IMR-90 (cell line): ENCODE results near the gene PIEZO2. TPM values are rescaled to one million over a fixed set of nuclear protein-coding genes. Genes with fewer than 3 reads are reported as not detected.

Experiments used
- ATAC-seq: fragments of 200-7000 bp; cut with Tn5 transposase; 2 replicates; pipeline ENCODE4 v1.9.1; 2020; ENCODE audit warnings: low read depth, mild to moderate bottlenecking, moderate library complexity
- BruUV-seq: library from RNA; stranded (reverse); fragments of 400-500 nt; replicated peaks from 2 replicates; lab custom pipeline; 2021; lab: Mats Ljungman, UMichigan
- CTCF ChIA-PET: fragments of 300-600 bp; formaldehyde crosslinking; extraction: SDS; loops from one replicate; lab custom pipeline; 2021; ENCODE audit warnings: antibody characterized with exemption; lab: Yijun Ruan, JAX
- POLR2A ChIA-PET: fragments of 300-600 bp; sonication (Branson Sonifier 250); formaldehyde crosslinking; loops from one replicate; lab custom pipeline; 2022; ENCODE audit warnings: antibody characterized with exemption; ENCODE audit not compliant: unreplicated experiment; lab: Charles Lee
- DNase-seq: peaks from one replicate; pipeline ENCODE4 v3.0.0; 2013
- H2AFZ ChIP-seq: replicated peaks from 2 replicates; pipeline ENCODE3; 2013; ENCODE audit warnings: low read length, mild to moderate bottlenecking; ENCODE audit not compliant: poor library complexity
- H2AK5ac ChIP-seq: 2 replicates; pipeline ENCODE4 v1.6.1; 2013; ENCODE audit warnings: low read depth, low read length, inconsistent platforms
- H2AK9ac ChIP-seq: replicated peaks from 2 replicates; pipeline ENCODE3; 2013; ENCODE audit warnings: mild to moderate bottlenecking, low read depth, low read length, moderate library complexity; ENCODE audit not compliant: poor library complexity
- H2BK120ac ChIP-seq: 2 replicates; pipeline ENCODE4 v1.6.1; 2013; ENCODE audit warnings: low read depth, low read length, inconsistent platforms
- H2BK15ac ChIP-seq: 3 replicates; pipeline ENCODE4 v1.6.1; 2013; ENCODE audit warnings: low read depth, low read length, inconsistent platforms
- H2BK20ac ChIP-seq: 2 replicates; pipeline ENCODE4 v1.6.1; 2013; ENCODE audit warnings: low read depth, mild to moderate bottlenecking, inconsistent platforms, low read length, moderate library complexity
- H2BK5ac ChIP-seq: 2 replicates; pipeline ENCODE4 v1.6.1; 2013; ENCODE audit warnings: mild to moderate bottlenecking, low read depth, low read length, inconsistent platforms; ENCODE audit not compliant: poor library complexity, severe bottlenecking
- H3K14ac ChIP-seq: replicated peaks from 2 replicates; pipeline ENCODE4 v1.6.1; 2013; ENCODE audit warnings: low read depth, low read length, inconsistent platforms
- H3K18ac ChIP-seq: 2 replicates; pipeline ENCODE4 v1.6.1; 2013; ENCODE audit warnings: low read depth, low read length, control low read depth
- H3K23ac ChIP-seq: 2 replicates; pipeline ENCODE4 v1.6.1; 2013; ENCODE audit warnings: low read depth, low read length, inconsistent platforms
- H3K27ac ChIP-seq: 2 replicates; pipeline ENCODE4 v1.5.1; 2013; ENCODE audit warnings: mild to moderate bottlenecking, control low read depth, low read length; ENCODE audit not compliant: insufficient read depth
- H3K27me3 ChIP-seq: 2 replicates; pipeline ENCODE4 v1.6.1; 2013; ENCODE audit warnings: low read length; ENCODE audit not compliant: control insufficient read depth, insufficient read depth
- H3K36me3 ChIP-seq: 2 replicates; pipeline ENCODE4 v1.6.1; 2013; ENCODE audit warnings: low read length, mixed read lengths; ENCODE audit not compliant: control insufficient read depth, insufficient read depth
- H3K4ac ChIP-seq: 2 replicates; pipeline ENCODE4 v1.6.1; 2013; ENCODE audit warnings: low read depth, low read length, inconsistent platforms
- H3K4me1 ChIP-seq: 2 replicates; pipeline ENCODE4 v1.6.1; 2013; ENCODE audit warnings: low read length, mixed read lengths; ENCODE audit not compliant: control insufficient read depth, insufficient read depth
- H3K4me2 ChIP-seq: 2 replicates; pipeline ENCODE4 v1.6.1; 2013; ENCODE audit warnings: low read depth, mild to moderate bottlenecking, control low read depth, low read length, moderate library complexity
- H3K4me3 ChIP-seq: 2 replicates; pipeline ENCODE4 v1.5.1; 2013; ENCODE audit warnings: low read depth, mild to moderate bottlenecking, control low read depth, low read length, moderate library complexity; ENCODE audit not compliant: insufficient read depth
- H3K56ac ChIP-seq: 2 replicates; pipeline ENCODE4 v1.6.1; 2013; ENCODE audit warnings: low read length, inconsistent platforms; ENCODE audit not compliant: insufficient read depth; ENCODE audit errors: extremely low read depth
- H3K79me1 ChIP-seq, 2 experiments: 2 replicates each; pipeline ENCODE4 v1.6.1; 2013; ENCODE audit warnings: low read length in 2 of 2, inconsistent platforms in 1 of 2, low read depth in 1 of 2
- H3K9ac ChIP-seq: 2 replicates; pipeline ENCODE4 v1.6.1; 2013; ENCODE audit warnings: low read depth, low read length, control low read depth
- H3K9me1 ChIP-seq: 2 replicates; pipeline ENCODE4 v1.6.1; 2013; ENCODE audit warnings: low read length, inconsistent platforms; ENCODE audit not compliant: insufficient read depth
- H3K9me3 ChIP-seq: 2 replicates; pipeline ENCODE4 v1.6.1; 2013; ENCODE audit warnings: low read length; ENCODE audit not compliant: control insufficient read depth, insufficient read depth
- H4K20me1 ChIP-seq: 2 replicates; pipeline ENCODE4 v1.6.1; 2013; ENCODE audit warnings: low read length, inconsistent platforms; ENCODE audit not compliant: insufficient read depth
- H4K5ac ChIP-seq: 2 replicates; pipeline ENCODE4 v1.6.1; 2013; ENCODE audit warnings: mild to moderate bottlenecking, low read depth, low read length, control low read depth
- H4K8ac ChIP-seq, 2 experiments: 2 replicates each; pipeline ENCODE4 v1.6.1; 2013; ENCODE audit warnings: low read depth in 2 of 2, low read length in 2 of 2, control low read depth in 1 of 2, inconsistent platforms in 1 of 2
- H4K91ac ChIP-seq: 2 replicates; pipeline ENCODE4 v1.6.1; 2013; ENCODE audit warnings: low read depth, low read length, inconsistent platforms; ENCODE audit not compliant: insufficient read depth
- BHLHE40 ChIP-seq: fragments of 150-350 bp; IDR thresholded peaks from 2 replicates; pipeline ENCODE4 v1.6.1; 2016; ENCODE audit warnings: mild to moderate bottlenecking, low read depth, low read length
- CEBPB ChIP-seq: IDR thresholded peaks from 2 replicates; pipeline ENCODE4 v1.6.1; 2012; ENCODE audit warnings: low read depth, low read length, improper control_type of control experiment
- CHD1 ChIP-seq: IDR thresholded peaks from 2 replicates; pipeline ENCODE4 v1.6.1; 2012; ENCODE audit warnings: low read depth, low read length, improper control_type of control experiment
- ELK1 ChIP-seq: fragments of 150-350 bp; IDR thresholded peaks from 2 replicates; pipeline ENCODE4 v1.6.1; 2016; ENCODE audit warnings: low read depth, mild to moderate bottlenecking, low read length, moderate library complexity, borderline replicate concordance
- FOS ChIP-seq: fragments of 150-350 bp; IDR thresholded peaks from 2 replicates; pipeline ENCODE4 v1.6.1; 2016; ENCODE audit warnings: low read depth, low read length
- MAFK ChIP-seq: IDR thresholded peaks from 2 replicates; pipeline ENCODE4 v1.6.1; 2012; ENCODE audit warnings: low read depth, low read length, improper control_type of control experiment
- MAZ ChIP-seq: IDR thresholded peaks from 2 replicates; pipeline ENCODE4 v1.6.1; 2012; ENCODE audit warnings: low read depth, mild to moderate bottlenecking, low read length, improper control_type of control experiment, moderate library complexity, borderline replicate concordance
- MXI1 ChIP-seq: IDR thresholded peaks from 2 replicates; pipeline ENCODE4 v1.6.1; 2012; ENCODE audit warnings: low read depth, mild to moderate bottlenecking, low read length, moderate library complexity, borderline replicate concordance
- NFE2L2 ChIP-seq: fragments of 150-350 bp; IDR thresholded peaks from 2 replicates; pipeline ENCODE4 v1.6.1; 2016; ENCODE audit warnings: low read depth, mild to moderate bottlenecking, low read length
- POLR2A ChIP-seq: IDR thresholded peaks from 2 replicates; pipeline ENCODE4 v1.6.1; 2012; ENCODE audit warnings: mild to moderate bottlenecking, low read depth, low read length
- RAD21 ChIP-seq: IDR thresholded peaks from 2 replicates; pipeline ENCODE4 v1.6.1; 2012; ENCODE audit warnings: low read length, improper control_type of control experiment
- RCOR1 ChIP-seq: IDR thresholded peaks from 2 replicates; pipeline ENCODE4 v1.6.1; 2012; ENCODE audit warnings: mild to moderate bottlenecking, low read length, improper control_type of control experiment; ENCODE audit not compliant: insufficient replicate concordance
- RFX5 ChIP-seq: IDR thresholded peaks from 2 replicates; pipeline ENCODE4 v1.8.0; 2012; ENCODE audit warnings: low read depth, mild to moderate bottlenecking, low read length, moderate library complexity
- SMC3 ChIP-seq: fragments of 150-350 bp; IDR thresholded peaks from 2 replicates; pipeline ENCODE4 v1.6.1; 2016; ENCODE audit warnings: low read depth, mild to moderate bottlenecking, antibody characterized with exemption, low read length, moderate library complexity
- USF2 ChIP-seq: fragments of 150-350 bp; IDR thresholded peaks from 2 replicates; pipeline ENCODE4 v1.6.1; 2017; ENCODE audit warnings: mild to moderate bottlenecking, antibody characterized with exemption, low read length, low read depth
- WGBS, 2 experiments: methylation state at CpG; one replicate each; pipeline versions ENCODE4 v1.1.5 to v1.1.7; 2013; ENCODE audit warnings: missing lambda C conversion rate in 2 of 2; ENCODE audit not compliant: insufficient read length in 1 of 2; ENCODE audit errors: extremely low coverage in 2 of 2; 5-methylcytosine and 5-hydroxymethylcytosine counted together
- dilution Hi-C: fragments of 300-500 bp; cut with HindIII; formaldehyde crosslinking; loops from one replicate; pipeline ENCODE4 v1.14.3; 2018; ENCODE audit warnings: low sequenced_read_pairs; ENCODE audit not compliant: unreplicated experiment
- in situ Hi-C: fragments of 300-500 bp; cut with MboI; formaldehyde crosslinking; loops from 3 replicates; pipeline ENCODE4 v1.14.3; 2019; ENCODE audit warnings: low sequenced_read_pairs, inconsistent platforms, mixed read lengths
- intact Hi-C: fragments of 100-400 bp; cut with micrococcal nuclease; formaldehyde crosslinking; loops from 2 replicates; pipeline ENCODE4 v1.10.0; 2022
- polyA plus RNA-seq, 3 experiments: library from polyadenylated mRNA; depleted of rRNA; stranded (reverse); fragments of >200 nt; gene quantifications; 2 replicates each; pipeline ENCODE4 v1.2.3, GENCODE V29; 2012; ENCODE audit warnings: low replicate concordance in 1 of 3
- total RNA-seq: library from RNA; depleted of rRNA; stranded (reverse); fragments of >200 nt; gene quantifications from 2 replicates; pipeline ENCODE4 v1.2.3, GENCODE V29; 2012
- TF ChIP-seq, protein P1 (sequence below): conservative IDR thresholded peaks from 2 replicates; pipeline ENCODE4 v1.5.1; 2012; ENCODE audit warnings: mild to moderate bottlenecking, low read depth, low read length, improper control_type of control experiment

Gene PIEZO2
- total and polyA plus RNA-seq, 2 of the 4 experiments (the other 2 are of a cell fraction), result 2.4 to 4.1 TPM

DNA sequence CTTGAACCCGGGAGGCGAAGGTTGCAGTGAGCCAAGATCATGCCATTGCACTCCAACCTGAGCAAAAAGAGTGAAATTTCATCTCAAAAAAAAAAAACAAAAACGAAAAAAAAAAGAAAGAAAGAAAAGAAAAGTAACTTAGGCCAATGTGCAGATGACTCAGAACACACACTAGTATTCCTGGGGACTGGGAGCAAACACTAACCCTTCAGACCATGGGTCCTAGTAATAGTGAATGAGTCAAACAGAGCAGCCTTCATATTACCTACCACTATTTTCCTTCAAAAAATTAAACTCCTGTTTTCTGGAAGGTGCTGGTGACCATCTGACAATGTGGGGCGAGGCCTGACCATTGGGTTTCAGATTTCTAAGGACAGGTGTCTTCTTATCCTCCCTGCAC is 253.4 kb downstream of the PIEZO2 start:
- no peak overlapping the region for H4K5ac ChIP-seq
- H3K9ac ChIP-seq, result no peak overlapping the region
- no peak overlapping the region for H2BK120ac ChIP-seq
- no peaks in the 10 kb centered on the region for H3K79me1 ChIP-seq
- H2AFZ ChIP-seq, result no peak overlapping the region
- no peaks in the 10 kb centered on the region for H4K20me1 ChIP-seq
- no peak overlapping the region for H3K18ac ChIP-seq
- no peaks in the 10 kb centered on the region for H3K9me3 ChIP-seq
- BruUV-seq, result no TSS peak
- no peaks in the 10 kb centered on the region; the same call in 1 of the 2 replicates for H3K36me3 ChIP-seq
- H3K4me2 ChIP-seq, result no peak overlapping the region
- no peak overlapping the region for H3K56ac ChIP-seq
- no peak overlapping the region for H2AK5ac ChIP-seq
- H3K27me3 ChIP-seq, result no peaks in the 10 kb centered on the region
- peaks cover 5% of the 10 kb centered on the region for H3K9me1 ChIP-seq
- no peak overlapping the region for H4K8ac ChIP-seq
- TF ChIP-seq BHLHE40 (no peak), NFE2L2 (no peak), MAFK (no peak), ELK1 (no peak), RAD21 (no peak), POLR2A (no peak), MAZ (no peak), MXI1 (no peak), RCOR1 (no peak), CEBPB (no peak), CHD1 (no peak), FOS (no peak), RFX5 (no peak), USF2 (no peak), SMC3 (no peak)
- TF ChIP-seq, protein P1, sequence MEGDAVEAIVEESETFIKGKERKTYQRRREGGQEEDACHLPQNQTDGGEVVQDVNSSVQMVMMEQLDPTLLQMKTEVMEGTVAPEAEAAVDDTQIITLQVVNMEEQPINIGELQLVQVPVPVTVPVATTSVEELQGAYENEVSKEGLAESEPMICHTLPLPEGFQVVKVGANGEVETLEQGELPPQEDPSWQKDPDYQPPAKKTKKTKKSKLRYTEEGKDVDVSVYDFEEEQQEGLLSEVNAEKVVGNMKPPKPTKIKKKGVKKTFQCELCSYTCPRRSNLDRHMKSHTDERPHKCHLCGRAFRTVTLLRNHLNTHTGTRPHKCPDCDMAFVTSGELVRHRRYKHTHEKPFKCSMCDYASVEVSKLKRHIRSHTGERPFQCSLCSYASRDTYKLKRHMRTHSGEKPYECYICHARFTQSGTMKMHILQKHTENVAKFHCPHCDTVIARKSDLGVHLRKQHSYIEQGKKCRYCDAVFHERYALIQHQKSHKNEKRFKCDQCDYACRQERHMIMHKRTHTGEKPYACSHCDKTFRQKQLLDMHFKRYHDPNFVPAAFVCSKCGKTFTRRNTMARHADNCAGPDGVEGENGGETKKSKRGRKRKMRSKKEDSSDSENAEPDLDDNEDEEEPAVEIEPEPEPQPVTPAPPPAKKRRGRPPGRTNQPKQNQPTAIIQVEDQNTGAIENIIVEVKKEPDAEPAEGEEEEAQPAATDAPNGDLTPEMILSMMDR, result no peak
- no peak overlapping the region for H3K27ac ChIP-seq
- H3K23ac ChIP-seq, result no peak overlapping the region
- intact Hi-C loops, result no loop called here
- ChIA-PET POLR2A (no interaction called here), CTCF (no interaction called here)
- ATAC-seq (no peak; the same call in 1 of the 2 replicates), DNase-seq (peak; percentile 52)
- H2BK5ac ChIP-seq, result no peak overlapping the region
- H2AK9ac ChIP-seq, result no peak overlapping the region
- dilution Hi-C loops, result no loop called here
- H3K14ac ChIP-seq, result no peak overlapping the region
- peaks cover 6% of the 10 kb centered on the region; the same call in 1 of the 2 replicates for H3K4me1 ChIP-seq
- no peak overlapping the region; the same call in 1 of the 2 replicates for H2BK20ac ChIP-seq
- no CpG with 5 or more reads among the region's 4 CpGs for WGBS, 2 experiments
- H3K4me3 ChIP-seq, result no peak overlapping the region
- H3K4ac ChIP-seq, result no peak overlapping the region
- H4K91ac ChIP-seq, result no peak overlapping the region
- in situ Hi-C loops, result no loop called here
- H2BK15ac ChIP-seq, result no peak overlapping the region
